WI38 (cell line): ENCODE results near the gene HS3ST3A1.

Experiments used
- H3K4me3 ChIP-seq: 2 replicates; pipeline ENCODE4 v1.5.1; 2011; ENCODE audit warnings: low read depth, mild to moderate bottlenecking, control low read depth, low read length
- TF ChIP-seq, protein P1 (sequence below): IDR thresholded peaks from 2 replicates; pipeline ENCODE4 v1.5.1; 2012; ENCODE audit warnings: low read depth, mild to moderate bottlenecking, control low read depth, low read length

HS3ST3A1 gene

DNA sequence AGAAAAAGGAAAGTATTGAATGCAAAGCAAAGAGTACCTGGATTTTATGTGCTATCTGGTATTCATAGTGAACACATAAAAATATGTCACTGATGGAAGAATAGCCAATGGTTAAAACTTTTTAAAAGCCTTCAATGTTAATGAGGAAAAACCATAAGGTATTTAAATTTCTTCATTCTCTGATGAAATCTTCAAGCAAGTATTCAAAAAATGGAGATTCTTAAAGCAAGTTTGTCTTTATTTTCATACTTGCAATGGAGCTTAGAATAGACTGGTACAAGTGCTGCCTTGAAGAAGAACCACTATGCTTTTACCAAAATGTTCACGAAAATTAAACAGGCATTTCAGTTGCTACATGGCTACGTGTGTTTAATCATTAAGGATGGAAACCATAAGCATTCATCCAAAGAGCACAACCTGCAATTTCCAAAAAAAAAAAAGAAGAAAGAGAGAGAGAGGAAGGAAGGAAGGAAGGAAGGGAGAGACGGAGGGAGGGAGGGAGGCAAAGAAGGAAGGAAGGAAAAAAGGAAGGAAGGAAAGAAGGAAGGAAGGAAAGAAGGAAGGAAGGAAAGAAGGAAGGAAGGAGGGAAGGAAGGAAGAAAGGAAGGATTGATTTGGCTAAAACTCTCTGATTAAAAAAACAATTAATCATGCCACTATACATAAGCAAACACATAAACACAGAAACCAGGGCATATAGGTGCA, 17.6 kb downstream of the HS3ST3A1 start:
- TF ChIP-seq, protein P1, sequence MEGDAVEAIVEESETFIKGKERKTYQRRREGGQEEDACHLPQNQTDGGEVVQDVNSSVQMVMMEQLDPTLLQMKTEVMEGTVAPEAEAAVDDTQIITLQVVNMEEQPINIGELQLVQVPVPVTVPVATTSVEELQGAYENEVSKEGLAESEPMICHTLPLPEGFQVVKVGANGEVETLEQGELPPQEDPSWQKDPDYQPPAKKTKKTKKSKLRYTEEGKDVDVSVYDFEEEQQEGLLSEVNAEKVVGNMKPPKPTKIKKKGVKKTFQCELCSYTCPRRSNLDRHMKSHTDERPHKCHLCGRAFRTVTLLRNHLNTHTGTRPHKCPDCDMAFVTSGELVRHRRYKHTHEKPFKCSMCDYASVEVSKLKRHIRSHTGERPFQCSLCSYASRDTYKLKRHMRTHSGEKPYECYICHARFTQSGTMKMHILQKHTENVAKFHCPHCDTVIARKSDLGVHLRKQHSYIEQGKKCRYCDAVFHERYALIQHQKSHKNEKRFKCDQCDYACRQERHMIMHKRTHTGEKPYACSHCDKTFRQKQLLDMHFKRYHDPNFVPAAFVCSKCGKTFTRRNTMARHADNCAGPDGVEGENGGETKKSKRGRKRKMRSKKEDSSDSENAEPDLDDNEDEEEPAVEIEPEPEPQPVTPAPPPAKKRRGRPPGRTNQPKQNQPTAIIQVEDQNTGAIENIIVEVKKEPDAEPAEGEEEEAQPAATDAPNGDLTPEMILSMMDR = no peak
- H3K4me3 ChIP-seq = no peak overlapping the region

DNA sequence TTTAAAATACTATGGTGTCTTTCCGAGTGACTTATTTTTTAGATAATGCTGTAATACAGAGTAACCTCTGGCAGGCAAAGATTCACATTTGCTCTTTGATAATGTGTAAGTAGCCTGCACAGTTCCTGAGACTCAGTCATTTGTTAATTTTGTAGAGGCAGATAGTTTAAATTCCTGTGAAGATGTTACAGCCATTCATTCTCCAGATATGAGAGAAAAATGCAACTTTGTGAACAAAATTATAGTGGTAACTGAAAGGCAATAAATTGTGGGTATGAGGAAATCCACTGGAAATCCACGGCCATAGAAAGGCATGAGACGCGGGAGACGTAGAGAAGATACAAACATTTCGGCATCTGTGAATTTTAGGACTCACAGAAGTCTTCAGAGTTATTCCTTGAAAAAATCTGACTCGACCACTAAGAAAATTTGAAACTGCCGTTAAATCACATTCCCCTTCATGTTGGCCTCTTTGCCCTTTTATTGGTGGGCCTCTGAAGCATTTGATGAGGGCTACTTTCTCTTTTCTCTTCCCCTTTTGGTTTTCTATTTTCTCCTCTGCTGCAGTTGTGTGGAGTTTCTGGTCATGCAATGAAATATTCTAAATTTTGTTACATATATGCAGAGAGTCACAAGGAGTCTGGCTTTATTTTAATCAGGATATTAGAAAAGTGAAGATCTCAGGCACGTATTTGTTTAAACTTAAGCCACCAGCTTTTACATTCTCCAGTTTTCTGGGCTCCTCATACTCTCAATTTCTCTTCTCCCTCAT, 18.8 kb downstream of the HS3ST3A1 start:
- peak overlapping the region; percentile 41 for H3K4me3 ChIP-seq
- TF ChIP-seq, protein P1 = no peak

DNA sequence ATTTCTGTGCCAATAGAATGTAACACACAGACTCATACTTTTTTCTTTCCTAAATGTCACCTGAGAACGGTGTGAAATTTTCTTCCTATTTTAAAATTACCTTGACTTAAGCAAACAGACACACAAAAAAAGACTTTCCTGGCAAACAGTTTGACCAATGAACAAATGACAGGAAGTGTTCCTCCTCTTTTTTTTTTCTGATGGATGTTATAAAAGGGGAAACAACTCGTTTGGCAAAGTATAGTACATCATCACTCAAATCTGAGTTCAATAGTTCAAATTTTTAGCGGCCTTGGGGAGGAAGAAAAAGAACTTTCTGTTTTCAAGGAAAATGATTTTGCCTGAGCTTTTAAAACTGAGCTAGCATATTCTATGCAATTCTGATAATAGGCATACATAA, 19.8 kb downstream of the HS3ST3A1 start:
- TF ChIP-seq, protein P1 = no peak
- peak overlapping the region; percentile 41 for H3K4me3 ChIP-seq

DNA sequence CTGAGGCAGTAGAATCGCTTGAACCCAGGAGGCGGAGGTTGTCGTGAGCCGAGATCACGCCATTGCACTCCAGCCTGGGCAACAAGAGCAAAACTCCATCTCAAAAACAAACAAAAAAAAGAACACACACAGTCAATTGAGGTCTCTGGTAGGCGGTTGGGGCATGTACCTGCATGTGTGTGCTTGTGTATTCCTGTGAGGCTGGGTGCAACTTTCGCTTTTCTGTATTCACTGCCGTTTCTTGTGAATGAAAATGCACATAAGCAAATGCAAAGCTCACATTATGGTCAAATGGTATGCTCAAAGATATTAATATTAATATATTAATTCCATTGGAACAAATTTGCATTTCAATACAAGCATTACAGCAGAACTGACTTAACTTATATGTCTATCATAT, 20.9 kb downstream of the HS3ST3A1 start:
- H3K4me3 ChIP-seq = no peak overlapping the region
- TF ChIP-seq, protein P1 = no peak

DNA sequence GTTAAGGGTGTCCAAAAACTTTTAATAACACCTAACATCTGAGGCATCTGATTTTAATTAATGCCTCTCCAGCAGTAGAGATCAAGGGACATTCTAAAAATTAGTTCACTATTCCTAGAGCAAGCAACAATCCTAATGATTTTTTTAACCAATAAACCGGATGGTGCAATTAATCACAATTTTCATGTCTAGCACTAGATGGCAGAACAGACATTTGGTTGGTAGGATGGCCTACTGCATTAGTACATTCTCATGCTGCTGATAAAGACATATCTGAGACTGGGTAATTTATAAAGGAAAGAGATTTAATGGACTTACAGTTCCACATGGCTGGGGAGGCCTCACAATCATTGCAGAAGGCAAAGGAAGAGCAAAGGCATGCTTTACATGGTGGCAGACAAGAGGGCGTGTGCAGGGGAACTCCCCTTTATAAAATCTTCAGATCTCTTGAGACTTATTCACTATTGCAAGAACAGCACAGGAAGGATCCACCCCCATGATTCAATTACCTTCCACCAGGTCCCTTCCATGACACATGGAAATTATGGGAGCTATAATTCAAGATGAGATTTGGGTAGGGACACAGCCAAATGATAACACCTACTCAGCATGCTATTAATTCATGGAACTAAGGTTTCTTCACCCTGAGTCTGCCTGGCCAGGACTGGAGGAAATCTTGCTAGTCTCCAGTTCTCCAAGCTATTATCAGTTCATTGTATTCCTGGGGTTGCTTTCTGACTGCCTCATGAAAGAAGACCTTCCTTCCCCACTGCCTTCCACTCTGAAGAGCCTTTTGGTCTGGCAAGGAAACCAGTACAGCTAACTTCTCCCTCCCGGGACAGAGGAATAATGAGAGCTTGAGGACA, 24.8 kb downstream of the HS3ST3A1 start:
- TF ChIP-seq, protein P1 = no peak
- no peak overlapping the region for H3K4me3 ChIP-seq

DNA sequence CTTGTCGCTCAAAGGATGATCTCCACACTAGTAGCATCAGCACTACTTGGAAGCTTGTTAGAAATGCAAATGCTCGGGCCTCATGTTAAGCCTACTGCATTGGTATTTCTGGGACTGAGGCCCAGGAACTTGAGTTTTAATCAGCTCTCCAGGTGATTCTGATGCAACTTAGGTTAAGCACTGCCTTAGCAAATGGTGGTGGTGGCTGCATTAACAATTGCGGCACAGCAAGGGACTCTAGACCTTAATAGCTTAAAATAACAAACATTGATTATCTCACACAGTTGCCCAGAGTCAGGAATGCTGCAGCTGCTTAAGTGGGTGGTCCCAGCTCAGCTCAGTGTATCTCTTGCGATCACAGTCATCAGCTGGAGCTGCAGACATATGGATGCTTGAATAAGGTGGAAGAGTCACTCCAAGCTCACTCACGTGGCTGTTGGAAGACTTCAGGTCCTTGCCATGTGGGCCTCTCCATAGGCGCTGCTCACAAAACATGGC, 25.8 kb downstream of the HS3ST3A1 start:
- no peak overlapping the region for H3K4me3 ChIP-seq
- TF ChIP-seq, protein P1 = no peak
